NCI-H510A (cell line): ENCODE data around the gene CD93.

Experiments
- DNase-seq: peaks from one replicate; lab custom pipeline; 2025; lab: John Stamatoyannopoulos, UW

The CD93 gene

GRCh38 chr20:23086056-23086566 is at the start of gene CD93:
Gene CD93, minus strand, starts transcription at chr20:23086324. Its CDS starts 132 bp downstream, at chr20:23086192.
- no peak for DNase-seq

- no peak for DNase-seq
Observed at GRCh38 chr20:23133560-23133998, 47.5 kb upstream of the CD93 start.

- DNase-seq: no peak
Observed at GRCh38 chr20:23132930-23133559, 46.9 kb upstream of the CD93 start.

GRCh38 chr20:23132293-23132929 is 46.3 kb upstream of the CD93 start:
- DNase-seq: no peak

- no peak for DNase-seq
Observed at GRCh38 chr20:23131766-23132165, 45.6 kb upstream of the CD93 start.

- no peak for DNase-seq
Observed at GRCh38 chr20:23130622-23131140, 44.6 kb upstream of the CD93 start.

- DNase-seq: no peak
Observed at GRCh38 chr20:23129891-23130621, 43.9 kb upstream of the CD93 start.

GRCh38 chr20:23129266-23129665 is 43.1 kb upstream of the CD93 start:
- no peak for DNase-seq

- no peak for DNase-seq
Observed at GRCh38 chr20:23128461-23129125, 42.5 kb upstream of the CD93 start.

GRCh38 chr20:23127506-23128279 is 41.6 kb upstream of the CD93 start:
- no peak for DNase-seq

- DNase-seq: no peak
Observed at GRCh38 chr20:23126281-23127061, 40.3 kb upstream of the CD93 start.

- no peak for DNase-seq
Observed at GRCh38 chr20:23125625-23126191, 39.6 kb upstream of the CD93 start.

GRCh38 chr20:23125159-23125558 is 39.0 kb upstream of the CD93 start:
- DNase-seq: peak; percentile 72

- no peak for DNase-seq
Observed at GRCh38 chr20:23123886-23124285, 37.8 kb upstream of the CD93 start.

GRCh38 chr20:23122796-23123655 is 36.9 kb upstream of the CD93 start:
- no peak for DNase-seq

GRCh38 chr20:23122321-23122720 is 36.2 kb upstream of the CD93 start:
- no peak for DNase-seq

- DNase-seq: no peak
Observed at GRCh38 chr20:23121751-23122320, 35.7 kb upstream of the CD93 start.

- no peak for DNase-seq
Observed at GRCh38 chr20:23120936-23121750, 35.0 kb upstream of the CD93 start.
